Liver (tissue), 9 donors: ENCODE measurements around the gene RNF157. TPM values are rescaled to one million over a fixed set of nuclear protein-coding genes. Genes with fewer than 3 reads are reported as not detected.

ENCODE experiments used
- DNase-seq: peaks from one replicate; pipeline ENCODE4 v3.0.0-alpha.2; 2017; ENCODE audit warnings: low spot score
- H3K27ac ChIP-seq, 2 donors: one replicate each; pipeline ENCODE4 v1.7.0; 2013; ENCODE audit warnings: inconsistent platforms in 2 of 2, low read length in 2 of 2, control low read depth in 1 of 2, low read depth in 1 of 2, mild to moderate bottlenecking in 1 of 2
- H3K27me3 ChIP-seq, 4 donors: one replicate each; pipeline versions ENCODE4 v1.6.1 to v1.7.0; 2013; ENCODE audit warnings: low read length in 3 of 4, inconsistent platforms in 1 of 4, mild to moderate bottlenecking in 1 of 4, moderate library complexity in 1 of 4; ENCODE audit not compliant: control insufficient read depth in 4 of 4, insufficient read depth in 4 of 4
- H3K36me3 ChIP-seq, 4 donors: one replicate each; pipeline versions ENCODE4 v1.6.1 to v1.7.0; 2013; ENCODE audit warnings: low read length in 3 of 4, mild to moderate bottlenecking in 3 of 4, low read depth in 1 of 4, moderate library complexity in 1 of 4; ENCODE audit not compliant: control insufficient read depth in 4 of 4, insufficient read depth in 3 of 4
- H3K4me1 ChIP-seq, 4 donors: one replicate each; pipeline versions ENCODE4 v1.6.1 to v1.7.0; 2013; ENCODE audit warnings: low read length in 3 of 4, mild to moderate bottlenecking in 3 of 4, moderate library complexity in 1 of 4; ENCODE audit not compliant: control insufficient read depth in 4 of 4, insufficient read depth in 4 of 4
- H3K4me3 ChIP-seq, 3 donors: one replicate each; pipeline versions ENCODE4 v1.6.1 to v1.7.0; 2013; ENCODE audit warnings: low read length in 3 of 3, control low read depth in 1 of 3, low read depth in 1 of 3, mild to moderate bottlenecking in 1 of 3
- H3K9ac ChIP-seq, 2 donors: one replicate each; pipeline ENCODE4 v1.7.0; 2013; ENCODE audit warnings: low read length in 2 of 2, mild to moderate bottlenecking in 2 of 2, moderate library complexity in 2 of 2, control low read depth in 1 of 2, low read depth in 1 of 2
- H3K9me3 ChIP-seq, 4 donors: one replicate each; pipeline versions ENCODE4 v1.6.1 to v1.7.0; 2013; ENCODE audit warnings: low read length in 3 of 4; ENCODE audit not compliant: control insufficient read depth in 4 of 4
- EGR1 ChIP-seq, 2 donors: IDR thresholded peaks; 2 replicates each; pipeline ENCODE4 v1.6.1; 2016 to 2018; ENCODE audit warnings: antibody characterized with exemption in 2 of 2, low read depth in 2 of 2
- FOXA1 ChIP-seq: IDR thresholded peaks from 2 replicates; pipeline ENCODE4 v1.6.1; 2016; ENCODE audit warnings: antibody characterized with exemption
- GABPA ChIP-seq, 2 donors: IDR thresholded peaks in 1 of 2; conservative IDR thresholded peaks in 1 of 2; 2 replicates each; pipeline ENCODE4 v1.6.1; 2016; ENCODE audit warnings: antibody characterized with exemption in 2 of 2, mild to moderate bottlenecking in 1 of 2, moderate library complexity in 1 of 2
- HNF4A ChIP-seq, 2 donors: conservative IDR thresholded peaks; 2 replicates each; pipeline ENCODE4 v1.6.1; 2016; ENCODE audit warnings: antibody characterized with exemption in 2 of 2, mild to moderate bottlenecking in 2 of 2
- JUND ChIP-seq, 2 donors: IDR thresholded peaks; 2 replicates each; pipeline ENCODE4 v1.6.1; 2016; ENCODE audit warnings: antibody characterized with exemption in 2 of 2
- NR2F2 ChIP-seq: IDR thresholded peaks from 2 replicates; pipeline ENCODE4 v1.6.1; 2016; ENCODE audit warnings: antibody characterized with exemption
- RAD21 ChIP-seq, 2 donors: IDR thresholded peaks; 2 replicates each; pipeline ENCODE4 v1.6.1; 2016; ENCODE audit warnings: antibody characterized with exemption in 2 of 2, mild to moderate bottlenecking in 2 of 2
- RXRA ChIP-seq, 2 donors: IDR thresholded peaks; 2 replicates each; pipeline ENCODE4 v1.6.1; 2017 to 2018; ENCODE audit warnings: antibody characterized with exemption in 2 of 2, mild to moderate bottlenecking in 1 of 2
- SP1 ChIP-seq: IDR thresholded peaks from 2 replicates; pipeline ENCODE4 v1.6.1; 2018; ENCODE audit warnings: antibody characterized with exemption, mild to moderate bottlenecking
- TAF1 ChIP-seq: conservative IDR thresholded peaks from 2 replicates; pipeline ENCODE4 v1.6.1; 2016; ENCODE audit warnings: antibody characterized with exemption, mild to moderate bottlenecking
- YY1 ChIP-seq: IDR thresholded peaks from 2 replicates; pipeline ENCODE4 v1.6.1; 2016; ENCODE audit warnings: antibody characterized with exemption, mild to moderate bottlenecking
- WGBS: extraction: QIAGEN DNeasy Blood & Tissue Kit; methylation state at CpG from one replicate; pipeline ENCODE4 v1.1.7; 2013; 5-methylcytosine and 5-hydroxymethylcytosine counted together
- polyA plus RNA-seq, 2 donors: library from polyadenylated mRNA; stranded (reverse) in 1 of 2; unstranded in 1 of 2; fragments of 200-250 nt in 1 of 2; fragments of >200 nt in 1 of 2; fragmentation: Nextera tagmentation in 1 of 2; extraction: Ambion mirVana in 1 of 2; gene quantifications; one replicate each; pipeline versions ENCODE4 v1.2.1 to v1.2.3, GENCODE V29; 2013 to 2015
- total RNA-seq, 2 donors: library from RNA; depleted of rRNA; stranded (reverse); fragments of >200 nt; gene quantifications; one replicate each; pipeline ENCODE4 v1.2.3, GENCODE V29; 2014
- TF ChIP-seq, protein P1 (sequence below): IDR thresholded peaks from 2 replicates; pipeline ENCODE4 v1.6.1; 2016; ENCODE audit warnings: antibody characterized with exemption
- TF ChIP-seq, protein P2 (sequence below): fragments of 150-350 bp; IDR thresholded peaks from 2 replicates; pipeline ENCODE4 v1.5.1; 2017; ENCODE audit warnings: improper control_type of control experiment, low read depth, low read length; ENCODE audit not compliant: missing input control
- TF ChIP-seq, protein P3 (sequence below): IDR thresholded peaks from 2 replicates; pipeline ENCODE4 v1.6.1; 2016; ENCODE audit warnings: antibody characterized with exemption, mild to moderate bottlenecking
- TF ChIP-seq, protein P4 (sequence below): IDR thresholded peaks from 2 replicates; pipeline ENCODE4 v1.6.1; 2016; ENCODE audit warnings: antibody characterized with exemption
- TF ChIP-seq, protein P5 (sequence below): IDR thresholded peaks from 2 replicates; pipeline ENCODE4 v1.6.1; 2016; ENCODE audit warnings: antibody characterized with exemption
- donor health status: healthy.
- donor health status: healthy.
- donor health status: healthy.
- donor health status: healthy.
- donor health status: healthy.

RNF157 gene
- total and polyA plus RNA-seq, 4 donors: 0.42 to 2.9 (median 0.66) TPM

DNA sequence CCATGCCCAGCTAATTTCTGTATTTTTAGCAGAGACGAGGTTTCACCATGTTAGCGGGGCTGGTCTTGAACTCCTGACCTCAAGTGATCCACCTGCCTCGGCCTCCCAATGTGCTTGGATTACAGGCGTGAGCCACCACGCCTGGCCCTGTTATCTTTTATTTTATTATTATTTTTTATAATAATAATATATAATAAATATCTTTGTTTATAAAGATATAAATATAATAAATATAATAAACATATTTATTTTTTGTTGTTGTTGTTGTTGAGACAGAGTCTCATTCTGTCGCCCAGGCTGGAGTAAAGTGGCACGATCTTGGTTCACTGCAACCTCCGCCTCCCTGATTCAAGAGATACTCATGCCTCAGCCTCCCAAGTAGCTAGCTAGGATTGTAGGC lies 7.0 kb upstream of the RNF157 start:
- no peak for DNase-seq
- Histone ChIP-seq H3K27ac (no peak overlapping the region), H3K4me3 (no peak overlapping the region), H3K9ac (no peak overlapping the region), H3K4me1 (peaks cover 0 to 11% (median 6%) of the 10 kb centered on the region in 4 donors), H3K27me3 (no peaks in the 10 kb centered on the region), H3K9me3 (no peaks in the 10 kb centered on the region), H3K36me3 (no peaks in the 10 kb centered on the region)
- WGBS: 93% methylated on average over 8 of the region's 8 CpGs
- TF ChIP-seq JUND (IDR thresholded peaks at IDR 0.05): no peak
- no peak for TF ChIP-seq RXRA (IDR thresholded peaks at IDR 0.05)
- TF ChIP-seq YY1: no peak
- no peak for TF ChIP-seq RAD21 (IDR thresholded peaks at IDR 0.05)
- TF ChIP-seq, protein P1, sequence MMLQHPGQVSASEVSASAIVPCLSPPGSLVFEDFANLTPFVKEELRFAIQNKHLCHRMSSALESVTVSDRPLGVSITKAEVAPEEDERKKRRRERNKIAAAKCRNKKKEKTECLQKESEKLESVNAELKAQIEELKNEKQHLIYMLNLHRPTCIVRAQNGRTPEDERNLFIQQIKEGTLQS: no peak
- no peak for TF ChIP-seq HNF4A (conservative IDR thresholded peaks at IDR 0.05)
- TF ChIP-seq, protein P2, sequence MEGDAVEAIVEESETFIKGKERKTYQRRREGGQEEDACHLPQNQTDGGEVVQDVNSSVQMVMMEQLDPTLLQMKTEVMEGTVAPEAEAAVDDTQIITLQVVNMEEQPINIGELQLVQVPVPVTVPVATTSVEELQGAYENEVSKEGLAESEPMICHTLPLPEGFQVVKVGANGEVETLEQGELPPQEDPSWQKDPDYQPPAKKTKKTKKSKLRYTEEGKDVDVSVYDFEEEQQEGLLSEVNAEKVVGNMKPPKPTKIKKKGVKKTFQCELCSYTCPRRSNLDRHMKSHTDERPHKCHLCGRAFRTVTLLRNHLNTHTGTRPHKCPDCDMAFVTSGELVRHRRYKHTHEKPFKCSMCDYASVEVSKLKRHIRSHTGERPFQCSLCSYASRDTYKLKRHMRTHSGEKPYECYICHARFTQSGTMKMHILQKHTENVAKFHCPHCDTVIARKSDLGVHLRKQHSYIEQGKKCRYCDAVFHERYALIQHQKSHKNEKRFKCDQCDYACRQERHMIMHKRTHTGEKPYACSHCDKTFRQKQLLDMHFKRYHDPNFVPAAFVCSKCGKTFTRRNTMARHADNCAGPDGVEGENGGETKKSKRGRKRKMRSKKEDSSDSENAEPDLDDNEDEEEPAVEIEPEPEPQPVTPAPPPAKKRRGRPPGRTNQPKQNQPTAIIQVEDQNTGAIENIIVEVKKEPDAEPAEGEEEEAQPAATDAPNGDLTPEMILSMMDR: no peak
- no peak for TF ChIP-seq SP1
- no peak for TF ChIP-seq EGR1 (IDR thresholded peaks at IDR 0.05; ENCODE audit: low read depth in 2 of 2)
- no peak for TF ChIP-seq NR2F2
- TF ChIP-seq, protein P3, sequence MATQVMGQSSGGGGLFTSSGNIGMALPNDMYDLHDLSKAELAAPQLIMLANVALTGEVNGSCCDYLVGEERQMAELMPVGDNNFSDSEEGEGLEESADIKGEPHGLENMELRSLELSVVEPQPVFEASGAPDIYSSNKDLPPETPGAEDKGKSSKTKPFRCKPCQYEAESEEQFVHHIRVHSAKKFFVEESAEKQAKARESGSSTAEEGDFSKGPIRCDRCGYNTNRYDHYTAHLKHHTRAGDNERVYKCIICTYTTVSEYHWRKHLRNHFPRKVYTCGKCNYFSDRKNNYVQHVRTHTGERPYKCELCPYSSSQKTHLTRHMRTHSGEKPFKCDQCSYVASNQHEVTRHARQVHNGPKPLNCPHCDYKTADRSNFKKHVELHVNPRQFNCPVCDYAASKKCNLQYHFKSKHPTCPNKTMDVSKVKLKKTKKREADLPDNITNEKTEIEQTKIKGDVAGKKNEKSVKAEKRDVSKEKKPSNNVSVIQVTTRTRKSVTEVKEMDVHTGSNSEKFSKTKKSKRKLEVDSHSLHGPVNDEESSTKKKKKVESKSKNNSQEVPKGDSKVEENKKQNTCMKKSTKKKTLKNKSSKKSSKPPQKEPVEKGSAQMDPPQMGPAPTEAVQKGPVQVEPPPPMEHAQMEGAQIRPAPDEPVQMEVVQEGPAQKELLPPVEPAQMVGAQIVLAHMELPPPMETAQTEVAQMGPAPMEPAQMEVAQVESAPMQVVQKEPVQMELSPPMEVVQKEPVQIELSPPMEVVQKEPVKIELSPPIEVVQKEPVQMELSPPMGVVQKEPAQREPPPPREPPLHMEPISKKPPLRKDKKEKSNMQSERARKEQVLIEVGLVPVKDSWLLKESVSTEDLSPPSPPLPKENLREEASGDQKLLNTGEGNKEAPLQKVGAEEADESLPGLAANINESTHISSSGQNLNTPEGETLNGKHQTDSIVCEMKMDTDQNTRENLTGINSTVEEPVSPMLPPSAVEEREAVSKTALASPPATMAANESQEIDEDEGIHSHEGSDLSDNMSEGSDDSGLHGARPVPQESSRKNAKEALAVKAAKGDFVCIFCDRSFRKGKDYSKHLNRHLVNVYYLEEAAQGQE: no peak
- no peak for TF ChIP-seq FOXA1
- TF ChIP-seq GABPA (IDR thresholded peaks at IDR 0.05 in 1 of 2, conservative IDR thresholded peaks at IDR 0.05 in 1 of 2): no peak
- no peak for TF ChIP-seq TAF1
- TF ChIP-seq, protein P4, sequence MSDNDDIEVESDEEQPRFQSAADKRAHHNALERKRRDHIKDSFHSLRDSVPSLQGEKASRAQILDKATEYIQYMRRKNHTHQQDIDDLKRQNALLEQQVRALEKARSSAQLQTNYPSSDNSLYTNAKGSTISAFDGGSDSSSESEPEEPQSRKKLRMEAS: no peak

DNA sequence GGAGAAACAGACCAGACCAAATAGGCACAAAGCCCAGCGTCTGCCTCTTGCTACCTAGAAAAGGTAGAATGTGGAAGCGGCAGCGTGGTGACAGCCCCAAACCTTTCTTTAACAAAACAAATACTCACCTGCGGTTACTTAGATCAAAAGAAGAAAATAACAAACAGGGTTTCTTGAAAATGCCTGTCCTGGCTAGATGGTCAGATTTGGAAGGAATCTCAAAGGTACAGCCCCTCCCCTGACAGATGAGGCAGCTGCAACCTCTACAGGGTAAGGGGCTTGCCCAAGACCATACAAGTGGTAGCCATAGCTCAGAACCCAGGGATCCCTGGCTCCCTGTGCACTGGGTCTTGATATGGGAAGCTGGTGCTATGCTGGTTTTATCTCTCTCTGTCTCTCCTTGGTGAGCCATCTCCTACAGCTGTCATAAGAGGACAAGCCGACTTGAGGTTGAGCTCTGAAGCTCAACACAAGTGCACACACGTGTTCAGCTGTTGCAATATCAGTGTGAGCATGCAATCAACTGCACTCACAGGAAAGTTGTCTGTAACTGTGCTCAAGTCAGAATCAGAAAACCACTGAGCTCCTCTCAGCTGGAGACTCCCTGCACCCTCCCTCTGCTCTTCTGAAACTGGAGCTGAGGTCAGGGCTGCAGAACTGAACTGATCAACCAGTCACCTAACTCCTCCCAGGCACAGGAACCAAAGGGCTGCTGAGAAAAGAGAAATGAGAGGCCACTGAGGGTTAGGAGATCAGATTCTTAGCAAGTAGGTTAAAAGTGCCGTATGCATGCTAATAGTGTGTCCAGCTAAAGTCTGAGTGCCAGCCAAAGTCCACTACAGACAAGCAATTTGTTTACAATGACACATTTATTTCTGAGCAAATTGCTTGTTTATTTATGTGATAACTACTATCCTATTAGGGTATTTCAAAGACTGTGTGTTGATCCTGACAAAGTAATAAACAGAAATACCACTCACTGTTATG lies 6.1 kb upstream of the RNF157 start:
- Histone ChIP-seq H3K27me3 (no peaks in the 10 kb centered on the region), H3K27ac (no peak overlapping the region), H3K36me3 (no peaks in the 10 kb centered on the region), H3K9me3 (no peaks in the 10 kb centered on the region), H3K9ac (no peak overlapping the region), H3K4me3 (no peak overlapping the region), H3K4me1 (peaks cover 0 to 9% (median 6%) of the 10 kb centered on the region in 4 donors)
- WGBS: 63% methylated on average over 7 of the region's 7 CpGs
- no peak for DNase-seq
- TF ChIP-seq TAF1: no peak
- TF ChIP-seq, protein P5, sequence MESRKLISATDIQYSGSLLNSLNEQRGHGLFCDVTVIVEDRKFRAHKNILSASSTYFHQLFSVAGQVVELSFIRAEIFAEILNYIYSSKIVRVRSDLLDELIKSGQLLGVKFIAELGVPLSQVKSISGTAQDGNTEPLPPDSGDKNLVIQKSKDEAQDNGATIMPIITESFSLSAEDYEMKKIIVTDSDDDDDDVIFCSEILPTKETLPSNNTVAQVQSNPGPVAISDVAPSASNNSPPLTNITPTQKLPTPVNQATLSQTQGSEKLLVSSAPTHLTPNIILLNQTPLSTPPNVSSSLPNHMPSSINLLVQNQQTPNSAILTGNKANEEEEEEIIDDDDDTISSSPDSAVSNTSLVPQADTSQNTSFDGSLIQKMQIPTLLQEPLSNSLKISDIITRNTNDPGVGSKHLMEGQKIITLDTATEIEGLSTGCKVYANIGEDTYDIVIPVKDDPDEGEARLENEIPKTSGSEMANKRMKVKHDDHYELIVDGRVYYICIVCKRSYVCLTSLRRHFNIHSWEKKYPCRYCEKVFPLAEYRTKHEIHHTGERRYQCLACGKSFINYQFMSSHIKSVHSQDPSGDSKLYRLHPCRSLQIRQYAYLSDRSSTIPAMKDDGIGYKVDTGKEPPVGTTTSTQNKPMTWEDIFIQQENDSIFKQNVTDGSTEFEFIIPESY: no peak
- TF ChIP-seq, protein P2: no peak
- TF ChIP-seq, protein P3: no peak
- TF ChIP-seq JUND (IDR thresholded peaks at IDR 0.05): no peak
- no peak for TF ChIP-seq FOXA1
- TF ChIP-seq NR2F2: no peak
